Caki2 (cell line): ENCODE results near the gene KLHL29. TPM values are rescaled to one million over a fixed set of nuclear protein-coding genes. Genes with fewer than 3 reads are reported as not detected.

ENCODE experiments used
- DNase-seq: peaks from one replicate; pipeline ENCODE4 v3.0.0-alpha.2; 2015; ENCODE audit warnings: low read depth
- in situ Hi-C: cut with HindIII; loops from 2 replicates; pipeline ENCODE4 v1.10.0; 2016; ENCODE audit warnings: low sequenced_read_pairs, low pct_unique_long_range_greater_than_20kb, mixed read lengths
- total RNA-seq: library from RNA; depleted of rRNA; stranded (reverse); fragments of >200 nt; shearing (Covaris generic); gene quantifications from 2 replicates; pipeline ENCODE4 v1.2.3, GENCODE V29; 2014; ENCODE audit warnings: low replicate concordance

Gene KLHL29
- total RNA-seq, 1 experiment from 2014 or later = 1.4 TPM

- in situ Hi-C loops = no loop called here
These were observed 177.2 kb downstream of the KLHL29 start for GRCh38 chr2:23562143-23562542.

GRCh38 chr2:23563151-23563550 lies 178.2 kb downstream of the KLHL29 start:
- in situ Hi-C loops = no loop called here
- DNase-seq = no peak

More at GRCh38 chr2:23562143-23562542, 177.2 kb downstream of the KLHL29 start:
- DNase-seq = no peak

- DNase-seq = no peak
- in situ Hi-C loops = no loop called here
These were observed 179.0 kb downstream of the KLHL29 start for GRCh38 chr2:23563673-23564614.

- in situ Hi-C loops = no loop called here
- DNase-seq = no peak
These were observed 179.6 kb downstream of the KLHL29 start for GRCh38 chr2:23564615-23564960.

GRCh38 chr2:23565374-23565773 lies 180.4 kb downstream of the KLHL29 start:
- DNase-seq = no peak
- in situ Hi-C loops = no loop called here

GRCh38 chr2:23565814-23566213 lies 180.8 kb downstream of the KLHL29 start:
- in situ Hi-C loops = no loop called here
- no peak for DNase-seq

- no peak for DNase-seq
- in situ Hi-C loops = no loop called here
These were observed 181.5 kb downstream of the KLHL29 start for GRCh38 chr2:23566241-23567142.

- in situ Hi-C loops = no loop called here
- no peak for DNase-seq
These were observed 182.3 kb downstream of the KLHL29 start for GRCh38 chr2:23567161-23567756.

GRCh38 chr2:23568211-23568610 lies 183.2 kb downstream of the KLHL29 start:
- DNase-seq = no peak
- in situ Hi-C loops = no loop called here

- no peak for DNase-seq
- in situ Hi-C loops = no loop called here
These were observed 183.7 kb downstream of the KLHL29 start for GRCh38 chr2:23568626-23569190.

- no peak for DNase-seq
- in situ Hi-C loops = no loop called here
These were observed 184.9 kb downstream of the KLHL29 start for GRCh38 chr2:23569761-23570365.

GRCh38 chr2:23571085-23571484 lies 186.1 kb downstream of the KLHL29 start:
- in situ Hi-C loops = no loop called here
- DNase-seq = no peak

GRCh38 chr2:23571527-23572282 lies 186.7 kb downstream of the KLHL29 start:
- DNase-seq = no peak
- in situ Hi-C loops = no loop called here

GRCh38 chr2:23574919-23575654 lies 190.1 kb downstream of the KLHL29 start:
- DNase-seq = no peak
- in situ Hi-C loops = no loop called here

- in situ Hi-C loops = no loop called here
- DNase-seq = no peak
These were observed 194.1 kb downstream of the KLHL29 start for GRCh38 chr2:23578964-23579671.

- in situ Hi-C loops = no loop called here
- DNase-seq = no peak
These were observed 194.7 kb downstream of the KLHL29 start for GRCh38 chr2:23579674-23580073.
